ENCODE results near the gene ACVR1B. TPM values are rescaled to one million over a fixed set of nuclear protein-coding genes. Genes with fewer than 3 reads are reported as not detected.

ACVR1B gene
- total and polyA plus RNA-seq, 10 donors, result 2.8 to 27.6 (median 18.6) TPM

DNA sequence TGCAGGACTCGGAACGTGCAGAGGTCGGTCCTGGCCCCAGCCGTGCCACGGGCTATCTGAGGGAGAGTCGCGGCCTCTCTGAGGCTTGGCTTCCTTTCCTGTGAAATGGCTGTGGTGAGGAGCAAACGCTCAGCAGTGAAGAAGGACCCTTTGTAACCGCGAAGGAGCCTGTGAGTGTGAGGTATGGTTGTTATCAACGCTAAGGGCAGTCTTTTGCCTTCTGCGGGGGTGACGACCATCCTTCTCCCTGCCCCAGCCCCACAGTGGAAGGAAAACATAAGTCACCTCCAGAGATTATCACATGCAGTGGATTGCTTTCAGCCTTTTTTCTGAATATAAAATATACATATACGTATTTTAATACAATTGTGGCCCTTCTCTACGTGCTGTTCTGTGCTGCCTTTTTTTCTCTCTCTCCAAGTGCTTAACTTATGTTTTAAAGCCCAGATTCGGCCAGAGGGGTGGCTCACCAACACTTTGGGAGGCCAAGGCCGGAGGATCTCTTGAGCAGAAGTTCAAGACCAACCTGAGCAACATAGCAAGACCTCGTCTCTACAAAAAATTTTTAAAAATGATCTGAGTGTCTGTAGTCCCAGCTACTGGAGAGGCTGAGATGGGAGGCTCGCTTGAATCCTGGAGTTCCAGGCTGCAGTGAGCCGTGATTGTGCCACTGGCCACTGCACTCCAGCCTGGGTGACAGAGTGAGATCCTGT lies 72.6 kb downstream of the ACVR1B start:
- Histone ChIP-seq H3K27me3 (replicated peaks in 1 of 7) (peaks cover 0 to 8% (median 0%) of the 10 kb centered on the region in 7 donors), H3K9me3 (no peaks in the 10 kb centered on the region), H3K27ac (peak overlapping the region in 5 of 8 donors; percentile 80 to 90 (median 86)), H3K36me3 (no peaks in the 10 kb centered on the region), H3K4me1 (peaks cover 29 to 78% (median 59%) of the 10 kb centered on the region in 6 donors), H3K4me3 (peak overlapping the region; percentile 45 to 83 (median 56))
- no peak for TF ChIP-seq POLR2A (IDR thresholded peaks at IDR 0.05)
- TF ChIP-seq, protein P1, sequence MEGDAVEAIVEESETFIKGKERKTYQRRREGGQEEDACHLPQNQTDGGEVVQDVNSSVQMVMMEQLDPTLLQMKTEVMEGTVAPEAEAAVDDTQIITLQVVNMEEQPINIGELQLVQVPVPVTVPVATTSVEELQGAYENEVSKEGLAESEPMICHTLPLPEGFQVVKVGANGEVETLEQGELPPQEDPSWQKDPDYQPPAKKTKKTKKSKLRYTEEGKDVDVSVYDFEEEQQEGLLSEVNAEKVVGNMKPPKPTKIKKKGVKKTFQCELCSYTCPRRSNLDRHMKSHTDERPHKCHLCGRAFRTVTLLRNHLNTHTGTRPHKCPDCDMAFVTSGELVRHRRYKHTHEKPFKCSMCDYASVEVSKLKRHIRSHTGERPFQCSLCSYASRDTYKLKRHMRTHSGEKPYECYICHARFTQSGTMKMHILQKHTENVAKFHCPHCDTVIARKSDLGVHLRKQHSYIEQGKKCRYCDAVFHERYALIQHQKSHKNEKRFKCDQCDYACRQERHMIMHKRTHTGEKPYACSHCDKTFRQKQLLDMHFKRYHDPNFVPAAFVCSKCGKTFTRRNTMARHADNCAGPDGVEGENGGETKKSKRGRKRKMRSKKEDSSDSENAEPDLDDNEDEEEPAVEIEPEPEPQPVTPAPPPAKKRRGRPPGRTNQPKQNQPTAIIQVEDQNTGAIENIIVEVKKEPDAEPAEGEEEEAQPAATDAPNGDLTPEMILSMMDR (IDR thresholded peaks at IDR 0.05 in 8 of 11, conservative IDR thresholded peaks at IDR 0.05 in 3 of 11), result peak in 7 of 11 experiments; percentile 24 to 74 (median 59)
- 22 to 27% (median 24%) methylated on average over 17 to 20 of the region's 20 CpGs for WGBS, 5 donors
- intact Hi-C loops (cut with DNase I; ENCODE audit: low total_unique reads), result no loop called here
- DNase-seq, result no peak

DNA sequence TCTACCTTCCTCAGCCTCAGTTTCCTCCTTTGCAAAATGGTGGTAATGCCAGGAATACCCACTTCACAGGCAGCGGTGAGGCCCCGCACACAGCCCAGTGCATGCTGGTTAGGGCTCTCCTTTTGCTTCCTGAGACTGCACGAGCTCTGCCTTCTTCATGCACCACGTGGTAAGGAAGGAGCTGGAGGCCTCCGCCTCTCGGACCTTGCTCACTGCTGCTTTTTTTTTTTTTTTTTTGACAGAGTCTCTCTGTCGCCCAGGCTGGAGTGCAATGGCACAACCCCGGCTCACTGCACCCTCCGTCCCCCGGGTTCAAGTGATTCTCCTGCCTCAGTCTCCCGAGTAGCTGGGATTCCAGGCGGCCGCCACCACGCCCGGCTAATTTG lies 73.3 kb downstream of the ACVR1B start:
- no peak for DNase-seq
- no peaks in the 10 kb centered on the region for H3K36me3 ChIP-seq
- H3K4me1 ChIP-seq, result peaks cover 29 to 76% (median 59%) of the 10 kb centered on the region in 6 donors
- peak overlapping the region in 6 of 8 donors; percentile 15 to 83 (median 26) for H3K4me3 ChIP-seq
- TF ChIP-seq, protein P1 (IDR thresholded peaks at IDR 0.05 in 8 of 11, conservative IDR thresholded peaks at IDR 0.05 in 3 of 11), result no peak
- no peak for TF ChIP-seq POLR2AphosphoS5 (IDR thresholded peaks at IDR 0.05)
- TF ChIP-seq POLR2A (IDR thresholded peaks at IDR 0.05), result no peak
- intact Hi-C loops (cut with DNase I; ENCODE audit: low total_unique reads), result no loop called here
- H3K9me3 ChIP-seq, result no peaks in the 10 kb centered on the region
- peaks cover 0 to 8% (median 0%) of the 10 kb centered on the region in 7 donors for H3K27me3 ChIP-seq (replicated peaks in 1 of 7)
- H3K27ac ChIP-seq, result peak overlapping the region; percentile 78 to 90 (median 81)
- 38 to 57% (median 45%) methylated on average over 15 of the region's 15 CpGs for WGBS, 5 donors

DNA sequence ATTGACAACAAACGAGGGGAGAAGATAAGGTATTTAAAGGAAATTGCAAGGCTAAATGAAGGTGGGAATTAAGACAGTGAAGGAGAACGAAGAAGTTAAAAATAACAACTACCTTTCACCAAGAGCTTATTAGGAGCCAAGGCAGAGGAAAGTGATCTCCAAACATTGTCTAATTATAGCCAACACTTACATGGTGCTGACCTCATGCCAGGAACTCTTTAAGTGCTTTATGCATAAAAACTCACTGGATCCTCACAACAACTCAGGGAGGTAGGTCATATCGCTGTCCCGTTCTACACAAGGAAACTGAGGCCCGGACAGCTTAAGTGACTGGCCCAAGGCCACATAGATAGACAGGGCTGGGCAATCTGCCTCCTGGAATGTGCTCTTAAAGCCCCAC lies 74.8 kb downstream of the ACVR1B start:
- peaks cover 23 to 61% (median 47%) of the 10 kb centered on the region in 6 donors for H3K4me1 ChIP-seq
- peaks cover 0 to 8% (median 0%) of the 10 kb centered on the region in 7 donors for H3K27me3 ChIP-seq (replicated peaks in 1 of 7)
- H3K27ac ChIP-seq, result peak overlapping the region in 7 of 8 donors; percentile 78 to 90 (median 81)
- DNase-seq, result no peak
- no peaks in the 10 kb centered on the region for H3K36me3 ChIP-seq
- no peak for TF ChIP-seq POLR2A (IDR thresholded peaks at IDR 0.05)
- TF ChIP-seq, protein P1 (IDR thresholded peaks at IDR 0.05 in 8 of 11, conservative IDR thresholded peaks at IDR 0.05 in 3 of 11), result no peak
- TF ChIP-seq POLR2AphosphoS5 (IDR thresholded peaks at IDR 0.05), result no peak
- 41 to 71% (median 64%) methylated on average over 5 of the region's 5 CpGs for WGBS, 5 donors
- no peak overlapping the region for H3K4me3 ChIP-seq
- no peaks in the 10 kb centered on the region for H3K9me3 ChIP-seq
- intact Hi-C loops (cut with DNase I; ENCODE audit: low total_unique reads), result loop anchor here (2.0 kb wide), 1 partner anchor 57 kb away; no protein-coding TSS in a partner anchor

Data from spleen (tissue), 11 donors.